Ishikawa (cell line): ENCODE measurements around the gene VAV3.

ENCODE experiments used
- CEBPB ChIP-seq: IDR thresholded peaks from 2 replicates; pipeline ENCODE4 v1.6.1; 2012
- EGR1 ChIP-seq: IDR thresholded peaks from 2 replicates; pipeline ENCODE4 v1.6.1; 2012
- EP300 ChIP-seq: IDR thresholded peaks from 2 replicates; pipeline ENCODE4 v1.6.1; 2012; ENCODE audit warnings: borderline replicate concordance
- NFIC ChIP-seq: IDR thresholded peaks from 2 replicates; pipeline ENCODE4 v1.6.1; 2012
- RAD21 ChIP-seq: IDR thresholded peaks from 2 replicates; pipeline ENCODE4 v1.6.1; 2012; ENCODE audit warnings: low read depth
- REST ChIP-seq: IDR thresholded peaks from 2 replicates; pipeline ENCODE4 v1.6.1; 2012; ENCODE audit warnings: low read depth, mild to moderate bottlenecking
- TAF1 ChIP-seq: IDR thresholded peaks from 2 replicates; pipeline ENCODE4 v1.6.1; 2012; ENCODE audit warnings: low read depth, mild to moderate bottlenecking
- USF1 ChIP-seq: IDR thresholded peaks from 2 replicates; pipeline ENCODE4 v1.6.1; 2012

- TF ChIP-seq RAD21 (no peak), REST (no peak), TAF1 (no peak), USF1 (no peak), CEBPB (no peak), NFIC (no peak), EP300 (no peak), EGR1 (no peak)
These were observed 341.5 kb downstream of the VAV3 start for GRCh38 chr1:107623431-107623830.
